Measurements from ENCODE around the gene MEGF10. TPM values are rescaled to one million over a fixed set of nuclear protein-coding genes. Genes with fewer than 3 reads are reported as not detected.

MEGF10 gene
- total RNA-seq, 1 experiment from 2014 or later: not detected

DNA sequence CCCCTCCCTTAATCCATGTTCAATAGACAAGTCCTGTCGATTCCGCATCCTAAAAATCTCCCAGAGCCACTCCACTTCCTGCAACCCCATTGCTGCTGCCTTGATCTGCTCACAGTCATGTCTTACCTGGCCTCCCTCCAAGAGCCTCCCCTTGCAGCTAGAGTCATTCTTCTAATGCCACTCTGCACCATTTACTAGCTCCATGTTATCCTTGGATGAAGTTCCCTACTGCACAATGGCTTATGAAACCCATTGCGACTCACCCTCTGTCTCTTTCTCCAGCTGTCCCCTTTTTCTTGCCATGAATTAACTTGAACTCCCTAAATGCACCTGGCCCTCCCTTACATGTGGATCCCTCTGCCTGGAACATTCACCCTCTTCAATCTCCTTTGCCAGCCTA, 39.5 kb downstream of the MEGF10 start:
- TF ChIP-seq, protein P1, sequence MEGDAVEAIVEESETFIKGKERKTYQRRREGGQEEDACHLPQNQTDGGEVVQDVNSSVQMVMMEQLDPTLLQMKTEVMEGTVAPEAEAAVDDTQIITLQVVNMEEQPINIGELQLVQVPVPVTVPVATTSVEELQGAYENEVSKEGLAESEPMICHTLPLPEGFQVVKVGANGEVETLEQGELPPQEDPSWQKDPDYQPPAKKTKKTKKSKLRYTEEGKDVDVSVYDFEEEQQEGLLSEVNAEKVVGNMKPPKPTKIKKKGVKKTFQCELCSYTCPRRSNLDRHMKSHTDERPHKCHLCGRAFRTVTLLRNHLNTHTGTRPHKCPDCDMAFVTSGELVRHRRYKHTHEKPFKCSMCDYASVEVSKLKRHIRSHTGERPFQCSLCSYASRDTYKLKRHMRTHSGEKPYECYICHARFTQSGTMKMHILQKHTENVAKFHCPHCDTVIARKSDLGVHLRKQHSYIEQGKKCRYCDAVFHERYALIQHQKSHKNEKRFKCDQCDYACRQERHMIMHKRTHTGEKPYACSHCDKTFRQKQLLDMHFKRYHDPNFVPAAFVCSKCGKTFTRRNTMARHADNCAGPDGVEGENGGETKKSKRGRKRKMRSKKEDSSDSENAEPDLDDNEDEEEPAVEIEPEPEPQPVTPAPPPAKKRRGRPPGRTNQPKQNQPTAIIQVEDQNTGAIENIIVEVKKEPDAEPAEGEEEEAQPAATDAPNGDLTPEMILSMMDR (conservative IDR thresholded peaks at IDR 0.05): no peak
- no peak for TF ChIP-seq EZH2 (IDR thresholded peaks at IDR 0.05; ENCODE audit: low read depth)
- H3K4me1 ChIP-seq (replicated peaks; ENCODE audit: insufficient read depth): no peaks in the 10 kb centered on the region
- no peaks in the 10 kb centered on the region for H3K9me3 ChIP-seq (ENCODE audit: insufficient read depth, low read depth)
- H3K27me3 ChIP-seq (ENCODE audit: insufficient read depth, low read depth): no peaks in the 10 kb centered on the region
- intact Hi-C loops (cut with micrococcal nuclease; ENCODE audit: unreplicated experiment): no loop called here
- ChIA-PET CTCF (no interaction called here), POLR2A (ENCODE audit: unreplicated experiment) (no interaction called here)
- H3K4me2 ChIP-seq: no peak overlapping the region
- H3K4me3 ChIP-seq: no peak overlapping the region
- no peak for DNase-seq
- no TSS peak for BruUV-seq (replicated peaks)
- H3K36me3 ChIP-seq (ENCODE audit: low read depth): no peaks in the 10 kb centered on the region
- H4K20me1 ChIP-seq (ENCODE audit: insufficient read depth): no peaks in the 10 kb centered on the region
- H3F3A ChIP-seq (ENCODE audit: insufficient read depth, low read depth): no peaks in the 10 kb centered on the region
- H3K79me2 ChIP-seq (ENCODE audit: low read depth): no peaks in the 10 kb centered on the region
- no peak overlapping the region for H2AFZ ChIP-seq
- no peaks in the 10 kb centered on the region for H3K9me2 ChIP-seq (ENCODE audit: insufficient read depth)
- H3K27ac ChIP-seq: no peak overlapping the region

DNA sequence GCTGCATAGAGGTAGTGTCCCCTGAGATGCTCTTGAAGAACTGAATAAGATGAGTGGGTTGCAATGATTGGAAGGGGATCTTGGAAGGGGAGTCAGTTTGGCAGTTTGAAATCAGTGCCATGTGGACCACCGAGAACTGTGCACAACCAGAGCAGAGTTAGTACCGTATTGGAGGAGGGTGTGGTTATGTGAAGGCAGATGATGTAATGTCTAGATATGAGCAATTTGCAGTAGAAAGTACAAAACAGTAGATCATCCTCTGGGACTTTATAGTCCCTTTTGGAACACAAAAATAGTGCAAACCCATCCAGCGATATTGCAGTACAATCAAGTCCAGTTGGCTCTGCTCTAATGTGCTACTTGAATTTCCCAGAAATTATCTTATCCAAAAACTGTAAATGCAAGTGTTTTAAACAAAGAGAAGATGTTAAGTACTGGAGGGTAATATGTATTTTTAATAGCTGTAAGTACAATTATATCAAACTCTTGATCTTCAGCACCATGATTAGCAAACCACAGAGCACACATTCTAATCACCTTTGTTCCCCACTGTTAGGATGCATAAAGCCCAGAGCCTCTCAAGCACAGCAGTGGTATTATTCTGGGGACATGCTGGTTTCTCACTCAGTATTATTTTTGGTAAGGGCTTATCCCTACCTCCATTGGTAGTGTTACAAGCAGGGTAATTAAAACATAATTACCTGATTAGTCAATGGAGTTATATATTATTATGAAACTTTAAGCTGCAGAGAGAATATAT, 41.5 kb downstream of the MEGF10 start:
- Histone ChIP-seq H3F3A (ENCODE audit: insufficient read depth, low read depth) (no peaks in the 10 kb centered on the region), H3K27ac (no peak overlapping the region), H3K4me2 (no peak overlapping the region), H3K4me1 (replicated peaks; ENCODE audit: insufficient read depth) (no peaks in the 10 kb centered on the region), H3K4me3 (no peak overlapping the region), H4K20me1 (ENCODE audit: insufficient read depth) (no peaks in the 10 kb centered on the region), H3K36me3 (ENCODE audit: low read depth) (no peaks in the 10 kb centered on the region), H3K27me3 (ENCODE audit: insufficient read depth, low read depth) (no peaks in the 10 kb centered on the region), H3K9me3 (ENCODE audit: insufficient read depth, low read depth) (no peaks in the 10 kb centered on the region), H3K79me2 (ENCODE audit: low read depth) (no peaks in the 10 kb centered on the region), H3K9me2 (ENCODE audit: insufficient read depth) (no peaks in the 10 kb centered on the region), H2AFZ (no peak overlapping the region)
- no peak for DNase-seq
- no TSS peak for BruUV-seq (replicated peaks)
- CTCF ChIA-PET: no interaction called here
- intact Hi-C loops (cut with micrococcal nuclease; ENCODE audit: unreplicated experiment): no loop called here
- POLR2A ChIA-PET (ENCODE audit: unreplicated experiment): no interaction called here
- TF ChIP-seq, protein P1 (conservative IDR thresholded peaks at IDR 0.05): no peak
- no peak for TF ChIP-seq EZH2 (IDR thresholded peaks at IDR 0.05; ENCODE audit: low read depth)

GRCh38 chr5:127333483-127333882, 42.9 kb downstream of the MEGF10 start:
- H3K4me2 ChIP-seq: no peak overlapping the region
- H3K9me3 ChIP-seq (ENCODE audit: insufficient read depth, low read depth): no peaks in the 10 kb centered on the region
- DNase-seq: no peak
- no peaks in the 10 kb centered on the region for H3K4me1 ChIP-seq (replicated peaks; ENCODE audit: insufficient read depth)
- TF ChIP-seq, protein P1 (conservative IDR thresholded peaks at IDR 0.05): no peak
- TF ChIP-seq EZH2 (IDR thresholded peaks at IDR 0.05; ENCODE audit: low read depth): no peak
- H3K27ac ChIP-seq: no peak overlapping the region
- POLR2A ChIA-PET (ENCODE audit: unreplicated experiment): no interaction called here
- CTCF ChIA-PET: no interaction called here
- no peaks in the 10 kb centered on the region for H3K36me3 ChIP-seq (ENCODE audit: low read depth)
- no peaks in the 10 kb centered on the region for H3K9me2 ChIP-seq (ENCODE audit: insufficient read depth)
- H3K27me3 ChIP-seq (ENCODE audit: insufficient read depth, low read depth): no peaks in the 10 kb centered on the region
- H3K79me2 ChIP-seq (ENCODE audit: low read depth): no peaks in the 10 kb centered on the region
- intact Hi-C loops (cut with micrococcal nuclease; ENCODE audit: unreplicated experiment): no loop called here
- no peak overlapping the region for H3K4me3 ChIP-seq
- BruUV-seq (replicated peaks): no TSS peak
- H3F3A ChIP-seq (ENCODE audit: insufficient read depth, low read depth): no peaks in the 10 kb centered on the region
- no peak overlapping the region for H2AFZ ChIP-seq
- H4K20me1 ChIP-seq (ENCODE audit: insufficient read depth): no peaks in the 10 kb centered on the region

Data from PC-9 (cell line).